Astrocyte of the cerebellum (primary cell): ENCODE results near the gene RGS6.

Source experiments
- DNase-seq: peaks from one replicate; pipeline ENCODE4 v3.0.0-alpha.2; 2011; ENCODE audit warnings: low read depth
- H3K4me3 ChIP-seq: 2 replicates; pipeline ENCODE4 v1.5.1; 2011; ENCODE audit warnings: mild to moderate bottlenecking, low read depth, low read length, moderate library complexity
- CTCF ChIP-seq: IDR thresholded peaks from 2 replicates; pipeline ENCODE4 v1.5.1; 2012; ENCODE audit warnings: low read length, low read depth, moderate library complexity, mild to moderate bottlenecking; ENCODE audit errors: missing control alignments
- in situ Hi-C: cut with HindIII; loops from 2 replicates; pipeline ENCODE4 v1.10.0; 2017; ENCODE audit warnings: low sequenced_read_pairs

Gene RGS6

DNA sequence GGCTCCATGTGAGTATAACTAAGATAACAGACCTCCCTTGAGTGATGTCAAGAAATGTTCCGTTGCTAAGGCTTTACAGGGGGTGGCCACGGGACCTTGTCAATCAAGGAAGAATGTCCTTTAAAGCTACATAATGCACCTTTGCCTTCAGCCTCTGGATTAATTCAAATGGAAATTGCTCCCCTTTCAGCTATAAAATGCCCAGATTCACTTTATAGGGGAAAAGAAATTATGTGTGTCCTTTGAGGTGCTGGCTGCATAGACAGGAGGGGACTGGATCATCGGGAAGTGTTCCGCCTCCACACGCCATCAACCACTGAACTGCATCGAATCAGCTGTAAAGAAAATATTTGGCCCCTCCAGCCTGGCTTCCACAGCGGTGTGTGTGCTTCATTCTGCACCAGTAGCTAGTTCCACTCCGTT is 546.3 kb downstream of the RGS6 start:
- in situ Hi-C loops: no loop called here
- DNase-seq: no peak
- TF ChIP-seq CTCF: no peak
- no peak overlapping the region for H3K4me3 ChIP-seq

- TF ChIP-seq CTCF: no peak
- in situ Hi-C loops: no loop called here
- DNase-seq: peak; percentile 27
- H3K4me3 ChIP-seq: no peak overlapping the region
These were observed 547.3 kb downstream of the RGS6 start for GRCh38 chr14:72479461-72479931.

DNA sequence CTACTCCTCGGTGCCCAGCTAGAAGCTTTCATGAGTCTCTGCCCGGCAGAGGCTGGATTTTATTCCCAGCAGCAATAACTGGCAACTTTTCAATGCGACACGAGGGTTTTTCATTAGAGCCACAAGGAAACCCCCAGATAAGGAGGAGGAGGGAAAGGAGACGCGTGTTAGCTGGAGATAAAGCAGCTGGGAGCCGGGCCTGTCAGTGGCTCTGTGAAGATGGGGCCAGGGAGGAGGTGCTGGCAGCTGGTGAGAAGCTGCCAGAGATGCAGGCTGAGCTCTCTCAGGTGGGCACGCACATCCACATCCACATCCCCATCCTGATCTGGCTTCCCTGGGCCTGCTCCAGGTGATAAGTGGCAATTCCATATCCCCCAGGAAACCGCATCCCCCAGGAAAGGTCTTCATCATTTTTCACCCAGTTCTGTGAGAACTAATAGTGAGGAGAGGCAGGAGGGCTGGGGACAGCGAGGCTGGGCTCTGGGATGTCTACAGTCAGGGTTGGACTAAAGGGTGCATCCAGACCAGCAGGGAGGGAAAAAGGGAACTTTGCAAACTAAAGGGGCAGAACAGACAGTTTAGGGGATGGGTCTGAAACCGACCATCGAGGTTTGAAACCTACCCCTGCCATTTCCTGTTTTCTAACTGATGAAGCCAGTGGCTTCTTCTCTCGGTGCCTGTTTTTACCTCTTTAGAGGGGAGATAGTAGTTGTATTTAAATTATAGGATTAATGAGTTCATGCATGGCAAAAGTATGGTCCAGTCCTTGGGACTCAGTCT is 548.4 kb downstream of the RGS6 start:
- no peak for TF ChIP-seq CTCF
- in situ Hi-C loops: no loop called here
- H3K4me3 ChIP-seq: no peak overlapping the region
- DNase-seq: no peak

DNA sequence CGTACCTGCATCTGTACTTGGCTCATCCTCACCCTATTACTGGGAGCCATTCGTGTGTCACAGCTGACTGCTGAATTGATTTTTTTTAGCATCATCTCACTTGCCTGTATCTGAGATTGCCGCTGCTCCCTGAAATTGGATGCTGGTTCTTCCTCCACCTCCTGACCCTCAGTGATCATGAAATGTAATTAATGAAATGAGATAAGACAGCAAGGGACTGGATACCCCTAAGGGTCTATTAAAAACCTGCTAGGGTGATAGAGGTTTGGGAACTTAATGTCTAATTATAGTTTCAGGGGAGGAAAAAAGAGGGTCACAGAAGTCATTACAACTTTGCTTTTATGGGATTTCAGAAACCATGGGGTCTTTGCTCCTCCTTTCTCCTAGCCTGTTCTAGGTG is 551.1 kb downstream of the RGS6 start:
- no peak for DNase-seq
- no peak for TF ChIP-seq CTCF
- no peak overlapping the region for H3K4me3 ChIP-seq
- in situ Hi-C loops: no loop called here

DNA sequence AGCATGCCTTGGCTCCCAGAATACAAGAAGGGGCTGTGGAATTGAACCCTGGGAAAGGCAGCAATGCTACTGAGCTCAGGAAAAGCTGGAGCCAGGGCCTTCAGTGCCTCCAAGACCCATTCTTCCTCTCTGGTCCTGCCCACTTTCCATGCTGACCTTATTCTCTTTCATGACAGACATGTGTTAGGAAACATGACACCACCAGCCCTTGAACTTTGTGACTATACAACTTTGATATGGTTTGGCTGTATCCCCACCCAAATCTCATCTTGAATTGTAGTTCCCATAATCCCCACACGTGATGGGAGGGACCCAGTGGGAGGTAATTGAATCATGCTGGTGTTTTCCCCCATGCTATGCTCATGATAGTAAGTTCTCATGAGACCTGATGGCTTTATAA is 553.5 kb downstream of the RGS6 start:
- H3K4me3 ChIP-seq: no peak overlapping the region
- no peak for TF ChIP-seq CTCF
- in situ Hi-C loops: no loop called here

DNA sequence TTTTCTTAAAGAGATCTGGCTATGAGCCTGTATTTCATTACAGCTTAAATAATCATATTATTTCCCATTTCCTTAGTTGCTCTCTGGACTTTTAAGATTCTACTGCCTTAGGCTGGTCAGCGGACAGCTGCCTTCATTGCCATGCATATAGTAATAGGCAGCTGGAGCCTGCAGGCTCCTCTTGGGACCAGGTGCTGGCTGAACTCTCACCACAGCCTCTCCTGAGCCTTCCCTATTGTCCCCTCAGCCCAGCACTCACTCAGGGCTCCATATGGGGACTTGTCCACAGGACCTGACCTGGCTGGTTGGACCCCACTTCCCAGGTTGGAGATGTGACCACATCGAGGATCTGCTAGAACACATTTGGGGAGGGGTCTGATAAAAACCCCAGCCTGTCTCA is 556.3 kb downstream of the RGS6 start:
- TF ChIP-seq CTCF: no peak
- in situ Hi-C loops: no loop called here
- H3K4me3 ChIP-seq: no peak overlapping the region
- no peak for DNase-seq

More for the DNA sequence above, 553.5 kb downstream of the RGS6 start:
- no peak for DNase-seq
